Breast epithelium (tissue), 4 donors: ENCODE measurements around the gene SLC5A12. TPM values are rescaled to one million over a fixed set of nuclear protein-coding genes. Genes with fewer than 3 reads are reported as not detected.

Experiments used
- DNase-seq, 2 donors: peaks; one replicate each; pipeline ENCODE4 v3.0.0-alpha.2; 2019; ENCODE audit warnings: low spot score in 2 of 2
- H3K27ac ChIP-seq, 2 donors: fragments of 200-600 bp; sonication (generic) in 1 of 2; one replicate each; pipeline ENCODE4 v1.5.1; 2016 to 2019; ENCODE audit warnings: mild to moderate bottlenecking in 1 of 2
- H3K27me3 ChIP-seq, 2 donors: fragments of 200-600 bp; sonication (generic) in 1 of 2; one replicate each; pipeline versions ENCODE4 v1.5.1 to v1.6.0; 2017 to 2019; ENCODE audit warnings: control low read depth in 1 of 2, mild to moderate bottlenecking in 1 of 2
- H3K36me3 ChIP-seq: fragments of 200-600 bp; one replicate; pipeline ENCODE4 v1.5.1; 2019
- H3K4me1 ChIP-seq, 2 donors: fragments of 200-600 bp; sonication (generic); one replicate each; pipeline ENCODE4 v1.5.1; 2016 to 2019; ENCODE audit warnings: control low read depth in 1 of 2
- H3K4me3 ChIP-seq, 3 donors: fragments of 200-600 bp; sonication (generic); 1 replicate in 2 of 3; 2 replicates in 1 of 3; pipeline ENCODE4 v1.5.1; 2016 to 2019; ENCODE audit warnings: mild to moderate bottlenecking in 3 of 3, moderate library complexity in 2 of 3
- H3K9me3 ChIP-seq, 2 donors: fragments of 200-600 bp; sonication (generic) in 1 of 2; one replicate each; pipeline ENCODE4 v1.5.1; 2016 to 2019; ENCODE audit warnings: control low read depth in 1 of 2
- POLR2A ChIP-seq: fragments of 450-650 bp; IDR thresholded peaks from one replicate; pipeline ENCODE4 v1.6.1; 2016; ENCODE audit warnings: antibody characterized with exemption, mild to moderate bottlenecking, moderate library complexity
- POLR2AphosphoS5 ChIP-seq, 3 donors: sonication (generic); formaldehyde crosslinking; IDR thresholded peaks; one replicate each; pipeline ENCODE4 v1.6.1; 2017; ENCODE audit warnings: antibody characterized with exemption in 3 of 3
- intact Hi-C: fragments of 100-400 bp; cut with DNase I; formaldehyde crosslinking; loops from one replicate; pipeline ENCODE4 v1.15.1; 2023; ENCODE audit warnings: low total_unique reads
- total RNA-seq, 3 donors: library from RNA; depleted of rRNA; stranded (reverse); fragments of >200 nt; gene quantifications; one replicate each; pipeline ENCODE4 v1.1.0, GENCODE V29; 2016
- TF ChIP-seq, protein P1 (sequence below), 3 donors: fragments of 450-650 bp; IDR thresholded peaks; one replicate each; pipeline ENCODE4 v1.5.1; 2016 to 2017; ENCODE audit warnings: antibody characterized with exemption in 3 of 3, mild to moderate bottlenecking in 3 of 3, moderate library complexity in 3 of 3

Gene SLC5A12
- total RNA-seq, 3 donors from 2014 or later, result not detected

- Histone ChIP-seq H3K36me3 (no peaks in the 10 kb centered on the region), H3K9me3 (no peaks in the 10 kb centered on the region), H3K27ac (no peak overlapping the region), H3K4me1 (no peaks in the 10 kb centered on the region), H3K4me3 (no peak overlapping the region), H3K27me3 (no peaks in the 10 kb centered on the region)
- no peak for DNase-seq
- TF ChIP-seq, protein P1, sequence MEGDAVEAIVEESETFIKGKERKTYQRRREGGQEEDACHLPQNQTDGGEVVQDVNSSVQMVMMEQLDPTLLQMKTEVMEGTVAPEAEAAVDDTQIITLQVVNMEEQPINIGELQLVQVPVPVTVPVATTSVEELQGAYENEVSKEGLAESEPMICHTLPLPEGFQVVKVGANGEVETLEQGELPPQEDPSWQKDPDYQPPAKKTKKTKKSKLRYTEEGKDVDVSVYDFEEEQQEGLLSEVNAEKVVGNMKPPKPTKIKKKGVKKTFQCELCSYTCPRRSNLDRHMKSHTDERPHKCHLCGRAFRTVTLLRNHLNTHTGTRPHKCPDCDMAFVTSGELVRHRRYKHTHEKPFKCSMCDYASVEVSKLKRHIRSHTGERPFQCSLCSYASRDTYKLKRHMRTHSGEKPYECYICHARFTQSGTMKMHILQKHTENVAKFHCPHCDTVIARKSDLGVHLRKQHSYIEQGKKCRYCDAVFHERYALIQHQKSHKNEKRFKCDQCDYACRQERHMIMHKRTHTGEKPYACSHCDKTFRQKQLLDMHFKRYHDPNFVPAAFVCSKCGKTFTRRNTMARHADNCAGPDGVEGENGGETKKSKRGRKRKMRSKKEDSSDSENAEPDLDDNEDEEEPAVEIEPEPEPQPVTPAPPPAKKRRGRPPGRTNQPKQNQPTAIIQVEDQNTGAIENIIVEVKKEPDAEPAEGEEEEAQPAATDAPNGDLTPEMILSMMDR (IDR thresholded peaks at IDR 0.05), result no peak
- TF ChIP-seq POLR2A (no peak), POLR2AphosphoS5 (IDR thresholded peaks at IDR 0.05) (no peak)
- intact Hi-C loops, result no loop called here
These were observed 43.0 kb upstream of the SLC5A12 start for GRCh38 chr11:26764825-26765224.

DNA sequence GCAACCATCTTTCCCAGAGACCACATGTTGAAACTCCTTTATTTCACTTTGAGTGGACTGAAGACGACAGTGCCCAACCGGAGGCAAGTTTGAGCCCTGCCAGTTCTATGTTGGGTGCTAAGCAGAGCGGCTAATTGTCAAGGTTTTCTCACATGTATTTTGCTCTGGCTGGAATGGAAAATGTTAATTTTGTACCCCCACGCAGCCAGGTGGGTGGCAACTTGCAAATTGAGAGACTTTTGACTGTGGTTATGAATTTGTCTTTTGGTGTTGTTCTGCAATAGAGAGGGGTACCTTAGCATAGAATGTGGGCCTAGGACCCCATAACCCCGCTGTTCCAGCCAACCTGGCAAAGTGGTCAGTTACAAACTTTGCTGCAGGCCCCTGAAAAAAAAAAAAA, 42.5 kb upstream of the SLC5A12 start:
- Histone ChIP-seq H3K27me3 (no peaks in the 10 kb centered on the region), H3K4me1 (no peaks in the 10 kb centered on the region), H3K4me3 (no peak overlapping the region), H3K27ac (no peak overlapping the region), H3K36me3 (no peaks in the 10 kb centered on the region), H3K9me3 (no peaks in the 10 kb centered on the region)
- no peak for DNase-seq
- intact Hi-C loops, result no loop called here
- TF ChIP-seq POLR2A (no peak), POLR2AphosphoS5 (IDR thresholded peaks at IDR 0.05) (no peak)
- TF ChIP-seq, protein P1 (IDR thresholded peaks at IDR 0.05), result no peak

GRCh38 chr11:26762089-26762488, 40.2 kb upstream of the SLC5A12 start:
- no peak for DNase-seq
- TF ChIP-seq, protein P1 (IDR thresholded peaks at IDR 0.05), result no peak
- TF ChIP-seq POLR2AphosphoS5 (IDR thresholded peaks at IDR 0.05), result no peak
- no peak for TF ChIP-seq POLR2A
- Histone ChIP-seq H3K27ac (no peak overlapping the region), H3K4me3 (no peak overlapping the region), H3K4me1 (no peaks in the 10 kb centered on the region), H3K9me3 (no peaks in the 10 kb centered on the region), H3K27me3 (no peaks in the 10 kb centered on the region), H3K36me3 (no peaks in the 10 kb centered on the region)
- intact Hi-C loops, result no loop called here

DNA sequence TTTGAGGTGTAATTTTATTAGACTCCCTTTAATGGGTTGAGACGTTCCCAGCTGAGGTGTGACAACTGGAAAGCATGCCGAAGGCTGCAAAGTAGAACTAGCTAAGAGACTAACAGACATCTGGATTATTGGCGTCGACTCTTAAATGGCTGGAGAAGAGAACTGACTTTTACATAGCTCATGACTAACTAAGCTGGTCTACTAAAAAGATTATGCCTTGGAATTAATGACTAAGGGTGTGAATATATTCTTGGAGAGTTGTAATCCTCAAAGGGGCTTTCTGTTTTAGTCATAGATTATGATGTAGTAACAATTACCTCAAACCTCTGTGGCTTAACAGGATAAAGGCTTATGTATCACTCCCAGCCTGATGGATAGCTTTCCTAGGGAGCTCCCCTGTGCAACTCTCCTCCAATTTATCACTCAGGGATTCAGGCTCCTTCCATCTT, 39.5 kb upstream of the SLC5A12 start:
- TF ChIP-seq POLR2A, result no peak
- TF ChIP-seq, protein P1 (IDR thresholded peaks at IDR 0.05), result no peak
- no peak for TF ChIP-seq POLR2AphosphoS5 (IDR thresholded peaks at IDR 0.05)
- Histone ChIP-seq H3K27me3 (no peaks in the 10 kb centered on the region), H3K27ac (no peak overlapping the region), H3K9me3 (no peaks in the 10 kb centered on the region), H3K4me3 (no peak overlapping the region), H3K36me3 (no peaks in the 10 kb centered on the region), H3K4me1 (no peaks in the 10 kb centered on the region)
- DNase-seq, result no peak
- intact Hi-C loops, result no loop called here

- no peaks in the 10 kb centered on the region for H3K36me3 ChIP-seq
These were observed 36.1 kb upstream of the SLC5A12 start for GRCh38 chr11:26757995-26758394.

More at GRCh38 chr11:26757995-26758394, 36.1 kb upstream of the SLC5A12 start:
- Histone ChIP-seq H3K27me3 (no peaks in the 10 kb centered on the region), H3K4me1 (no peaks in the 10 kb centered on the region), H3K4me3 (no peak overlapping the region), H3K27ac (no peak overlapping the region), H3K9me3 (no peaks in the 10 kb centered on the region)
- no peak for DNase-seq
- intact Hi-C loops, result no loop called here
- TF ChIP-seq POLR2A (no peak), POLR2AphosphoS5 (IDR thresholded peaks at IDR 0.05) (no peak)
- TF ChIP-seq, protein P1 (IDR thresholded peaks at IDR 0.05), result no peak
